ENCODE measurements around the gene ANKRD39.

Gene ANKRD39

DNA sequence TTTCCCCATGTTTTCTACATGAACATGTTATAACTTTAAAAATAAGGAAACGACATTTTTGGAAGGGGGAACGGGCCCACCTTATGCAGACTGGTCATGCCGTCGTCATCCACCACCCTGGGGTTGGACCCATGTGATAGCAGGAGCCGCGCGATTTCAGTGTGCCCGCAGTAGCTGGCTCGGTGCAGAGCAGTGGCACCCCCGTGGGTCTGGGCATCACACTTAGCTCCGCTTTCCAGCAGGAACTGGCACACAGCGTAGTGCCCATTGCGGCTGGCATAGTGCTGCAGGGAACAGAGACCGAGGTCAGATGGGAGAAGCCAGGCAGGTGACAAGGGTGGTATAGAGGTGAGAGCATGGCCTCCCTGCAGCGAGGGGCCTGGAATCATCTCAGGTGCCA, 4.5 kb downstream of the ANKRD39 start:
- DNase-seq (ENCODE audit: low read depth), result no peak

DNA sequence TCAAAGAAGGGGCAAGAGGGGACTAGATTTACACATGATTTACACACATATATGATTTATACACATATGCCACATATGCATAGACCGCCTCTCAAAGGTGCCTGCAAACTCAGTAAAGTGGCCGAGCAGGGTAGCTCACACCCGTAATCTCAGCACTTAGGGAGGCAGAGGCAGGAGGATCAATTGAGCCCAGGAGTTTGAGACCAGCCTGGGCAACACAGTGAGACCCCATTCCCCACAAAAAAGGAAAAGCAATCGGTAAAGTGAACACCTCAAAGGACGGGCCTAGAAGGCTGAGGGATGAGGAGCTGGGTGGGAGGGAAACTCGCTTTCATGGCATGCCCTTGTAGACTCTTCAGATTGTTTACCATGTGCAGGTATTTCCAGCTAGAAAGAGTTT, 5.1 kb downstream of the ANKRD39 start:
- DNase-seq (ENCODE audit: low read depth), result no peak

DNA sequence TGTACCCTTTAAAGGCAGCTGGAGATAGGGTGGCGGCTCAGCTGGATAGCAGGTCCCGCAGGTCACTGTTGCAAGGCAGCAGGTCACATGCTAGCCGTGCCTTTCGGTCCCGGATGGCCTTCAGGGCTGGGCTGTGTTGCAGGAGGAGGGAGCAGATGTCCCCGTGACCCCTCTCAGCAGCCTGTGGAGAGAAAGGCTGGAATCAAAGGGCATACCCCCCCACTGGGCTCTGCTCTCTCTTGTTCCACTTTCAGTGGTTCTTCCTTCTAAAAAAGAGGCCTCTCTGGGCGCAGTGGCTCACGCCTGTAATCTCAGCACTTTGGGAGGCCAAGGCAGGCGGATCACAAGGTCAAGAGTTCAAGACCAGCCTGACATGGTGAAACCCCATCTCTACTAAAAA, 9.6 kb downstream of the ANKRD39 start:
- DNase-seq (ENCODE audit: low read depth), result no peak

DNA sequence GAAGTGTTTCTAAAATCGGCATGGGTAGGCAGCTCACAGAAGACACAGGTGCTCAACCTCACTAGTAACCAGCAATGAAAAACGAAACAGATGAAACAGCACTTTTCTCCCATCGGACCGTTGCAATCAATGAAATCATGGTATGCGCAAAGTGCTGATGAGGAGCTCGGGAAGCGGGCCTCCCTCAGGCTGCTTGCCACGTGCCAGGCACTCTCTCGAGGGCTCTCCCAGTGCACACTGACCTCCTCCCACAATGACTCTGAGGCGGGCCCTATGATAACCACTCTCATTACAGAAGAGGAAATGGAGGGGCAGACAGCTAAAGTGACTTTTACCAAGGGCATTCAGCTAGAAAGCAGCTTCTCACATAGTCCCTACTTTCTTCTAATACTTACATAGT, 10.2 kb downstream of the ANKRD39 start:
- DNase-seq (ENCODE audit: low read depth), result no peak

DNA sequence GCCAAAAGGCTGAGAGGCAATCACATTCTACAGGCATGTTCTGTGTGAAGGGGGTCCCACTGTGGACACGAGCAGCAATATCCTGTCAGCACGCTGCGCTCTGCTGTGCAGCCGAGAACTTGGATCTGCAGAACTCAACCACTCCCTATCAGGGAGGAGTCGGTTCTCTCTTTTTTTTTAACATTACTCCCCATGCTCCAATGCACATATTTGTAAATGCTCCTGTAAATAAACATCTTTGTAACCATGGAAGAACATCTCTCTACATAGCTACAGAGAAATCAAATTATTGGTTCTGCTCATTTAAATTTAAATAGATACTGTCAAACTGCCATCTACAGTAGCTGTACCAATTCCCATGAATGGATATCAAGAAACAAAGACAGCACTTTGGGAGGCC, 11.0 kb downstream of the ANKRD39 start:
- DNase-seq (ENCODE audit: low read depth), result no peak

DNA sequence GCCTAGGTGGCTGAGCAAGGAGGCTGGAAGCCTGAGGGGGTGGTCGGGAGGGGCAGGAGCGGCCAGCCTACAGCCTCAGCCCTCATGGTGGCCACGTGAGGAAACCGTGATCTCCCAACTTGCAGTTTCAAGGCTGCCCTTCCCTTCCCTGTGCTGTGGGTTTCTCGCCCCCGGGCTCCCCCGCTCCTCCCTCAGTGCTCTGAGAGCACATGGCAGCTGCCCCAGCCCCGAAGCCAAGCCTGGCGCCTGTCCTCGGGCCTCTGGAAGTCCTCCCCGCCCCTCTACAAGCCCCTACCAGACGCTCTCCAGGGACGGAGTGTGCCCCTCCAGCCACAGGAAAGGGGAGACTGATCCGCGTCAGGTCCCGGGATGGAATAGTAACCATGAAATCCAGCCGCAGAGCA, 13.4 kb downstream of the ANKRD39 start:
- no peak for DNase-seq (ENCODE audit: low read depth)

DNA sequence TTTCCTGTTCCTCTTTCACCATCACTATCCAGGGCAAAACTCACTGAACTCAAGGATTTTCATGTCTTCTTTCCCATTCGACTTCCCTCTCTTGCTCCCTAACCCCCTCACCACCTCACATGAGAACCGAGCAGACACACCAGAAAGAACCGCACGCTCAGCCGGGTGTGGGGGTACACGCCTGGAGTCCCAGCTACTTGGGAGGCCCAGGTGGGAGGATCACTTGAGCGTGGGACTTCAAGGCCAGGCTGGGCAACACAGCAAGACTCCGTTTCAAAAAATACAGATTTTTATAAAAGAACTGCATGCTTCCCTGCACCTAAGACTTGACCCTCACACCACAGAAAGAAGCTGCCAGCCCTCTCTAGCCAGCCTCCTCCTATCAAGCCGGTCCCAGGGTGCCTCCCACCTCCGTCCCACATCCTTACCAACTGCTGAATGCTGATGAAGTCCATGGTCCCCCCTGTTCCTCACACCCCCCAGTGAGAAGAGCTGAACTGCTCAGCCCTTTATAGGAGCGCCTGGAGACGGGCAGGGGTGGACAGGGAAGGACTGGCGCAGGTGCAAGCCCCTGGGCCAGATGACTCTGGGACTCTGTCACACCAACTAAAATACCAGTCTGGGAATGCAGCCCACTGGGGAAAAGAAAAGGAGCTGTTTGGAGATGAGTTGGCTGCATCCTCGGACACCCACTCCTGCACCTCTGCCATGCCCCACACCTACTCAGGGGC, 14.1 kb downstream of the ANKRD39 start, which contains the start of gene ANKRD23:
ANKRD23 (minus strand) TSS at position 484 of the 731 bp plus-strand sequence; CDS start at position 455, 29 bp downstream.
- no peak for DNase-seq (ENCODE audit: low read depth)

DNA sequence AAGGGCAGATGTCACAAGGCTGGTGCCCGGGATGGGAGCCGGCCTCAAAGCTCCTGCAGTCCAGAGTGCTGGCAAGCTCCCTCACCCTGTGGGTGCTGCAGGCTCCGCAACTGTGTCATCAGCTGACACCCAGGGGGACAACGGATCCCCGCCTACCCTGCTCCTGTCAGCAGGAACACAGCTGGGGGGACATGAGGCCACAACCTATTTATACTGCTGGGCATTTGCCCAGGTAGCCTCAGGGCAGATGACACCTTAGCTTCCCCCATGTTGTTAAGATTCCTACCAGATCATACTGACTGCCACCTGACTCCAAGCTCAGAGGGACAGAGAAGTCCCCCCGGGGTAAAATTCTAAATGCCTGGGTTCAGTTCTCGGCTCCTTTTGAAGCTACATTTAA, 15.2 kb downstream of the ANKRD39 start:
- no peak for DNase-seq (ENCODE audit: low read depth)

DNA sequence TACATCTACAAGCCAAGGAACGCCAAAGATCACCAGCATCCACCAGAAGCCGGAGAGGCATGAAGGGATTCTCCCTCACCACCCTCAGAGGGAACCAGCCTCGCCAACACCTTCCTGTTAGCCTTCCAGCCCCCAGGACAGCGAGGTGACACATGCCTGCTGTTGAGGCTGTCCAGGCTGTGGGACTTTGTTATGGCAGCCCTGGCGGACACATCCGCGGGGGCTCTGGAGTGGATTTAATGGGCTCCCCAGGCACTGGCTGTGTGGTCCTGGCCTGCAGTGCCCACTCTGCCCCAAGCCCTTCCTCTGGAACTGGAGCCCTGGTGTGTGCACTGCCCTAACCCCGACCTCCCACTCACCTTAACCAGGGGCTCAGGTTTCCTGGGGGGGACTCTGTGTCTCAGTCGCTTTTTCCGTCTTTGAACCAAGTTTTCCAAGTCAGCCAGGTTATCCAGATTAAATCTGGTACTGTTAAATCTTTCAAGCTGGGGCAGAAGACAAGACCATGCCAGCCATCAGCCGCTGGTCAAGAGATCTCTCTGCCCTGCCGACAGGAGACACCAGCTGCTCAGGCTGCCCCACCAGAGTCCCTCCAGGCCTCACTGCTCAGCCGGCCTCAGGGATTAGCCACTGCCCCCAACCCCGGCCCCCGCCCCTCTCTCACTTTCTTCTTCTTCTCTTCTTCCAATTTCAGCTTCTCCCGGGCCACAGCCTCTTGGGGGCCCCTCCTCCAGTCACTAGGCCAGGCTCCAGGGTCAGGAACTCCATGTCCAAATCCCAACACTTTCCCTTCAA, 15.9 kb downstream of the ANKRD39 start:
- no peak for DNase-seq (ENCODE audit: low read depth)

DNA sequence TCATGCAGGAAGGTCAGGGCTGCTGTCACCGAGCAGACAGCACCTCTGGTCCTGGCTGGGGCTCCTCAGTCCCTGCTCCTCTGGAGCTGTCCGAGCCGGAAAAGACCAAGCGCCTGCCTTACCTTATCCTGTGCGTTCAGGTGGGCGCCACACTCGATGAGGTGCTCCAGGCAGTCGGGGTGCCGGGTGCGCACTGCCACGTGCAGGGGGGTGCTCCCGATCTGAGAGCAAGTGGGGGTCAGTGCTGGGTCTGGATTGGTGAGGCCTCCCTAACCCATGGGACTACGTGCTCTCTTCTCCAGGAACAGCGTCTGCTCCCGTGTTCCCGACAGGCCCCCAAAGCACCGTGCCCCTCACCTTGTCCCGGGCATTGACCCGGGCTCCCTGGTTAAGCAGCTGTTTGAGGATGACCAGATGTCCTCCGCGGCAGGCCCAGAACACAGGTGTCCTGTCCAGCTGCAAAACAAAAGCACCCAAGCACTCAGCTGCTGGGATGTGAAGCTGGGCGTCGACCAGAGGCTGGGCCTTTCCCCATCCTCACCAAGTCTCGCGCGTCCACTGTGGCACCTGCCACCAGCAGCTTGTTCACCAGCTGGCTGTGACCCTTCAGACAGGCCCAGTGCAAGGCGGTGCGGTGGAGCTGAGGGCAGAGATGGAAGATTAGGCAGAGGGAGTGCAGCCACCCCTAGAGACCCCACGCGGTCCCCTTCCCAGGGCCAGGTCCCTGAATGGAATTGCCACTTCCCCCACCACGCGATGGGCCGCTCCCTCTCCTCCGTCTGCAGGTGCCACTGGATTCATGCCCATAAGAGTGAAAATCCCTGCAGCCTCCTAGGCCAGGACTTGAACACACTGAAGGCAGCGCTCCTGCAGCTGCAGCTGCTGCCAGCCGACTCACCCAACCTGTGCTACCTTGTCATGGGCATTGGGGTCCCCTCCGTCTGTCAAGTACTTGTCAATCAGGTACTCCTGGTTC, 17.7 kb downstream of the ANKRD39 start:
- no peak for DNase-seq (ENCODE audit: low read depth)

DNA sequence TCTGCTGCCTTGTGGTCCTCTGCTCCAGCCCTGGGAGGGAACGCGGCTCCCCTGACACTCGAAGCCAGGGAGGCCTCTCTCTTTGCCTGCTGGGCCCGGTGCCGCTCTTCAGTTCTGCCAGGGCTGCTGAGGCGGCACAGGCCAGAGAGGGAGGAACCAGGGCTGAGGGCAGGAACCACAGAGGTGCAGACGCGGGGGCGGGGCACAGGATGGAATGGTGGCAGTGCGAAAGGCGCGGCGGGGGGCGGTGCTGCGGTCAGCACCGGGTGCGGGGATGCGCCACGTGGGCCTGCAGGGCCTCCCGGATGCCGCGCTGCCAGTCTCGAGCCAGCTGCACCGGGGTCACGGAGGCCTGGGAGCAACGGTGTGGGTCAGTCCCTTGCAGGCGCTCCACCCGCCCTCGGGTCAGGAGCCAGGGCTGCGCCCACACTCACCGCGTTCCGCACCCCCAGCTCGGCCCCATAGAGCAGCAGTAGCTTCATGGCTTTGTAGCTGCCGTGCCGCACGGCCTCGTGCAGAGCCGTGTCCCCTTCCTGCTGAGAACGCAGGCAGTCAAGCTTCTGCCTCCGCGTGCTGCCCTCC, 18.4 kb downstream of the ANKRD39 start:
- DNase-seq (ENCODE audit: low read depth), result peak; percentile 71

DNA sequence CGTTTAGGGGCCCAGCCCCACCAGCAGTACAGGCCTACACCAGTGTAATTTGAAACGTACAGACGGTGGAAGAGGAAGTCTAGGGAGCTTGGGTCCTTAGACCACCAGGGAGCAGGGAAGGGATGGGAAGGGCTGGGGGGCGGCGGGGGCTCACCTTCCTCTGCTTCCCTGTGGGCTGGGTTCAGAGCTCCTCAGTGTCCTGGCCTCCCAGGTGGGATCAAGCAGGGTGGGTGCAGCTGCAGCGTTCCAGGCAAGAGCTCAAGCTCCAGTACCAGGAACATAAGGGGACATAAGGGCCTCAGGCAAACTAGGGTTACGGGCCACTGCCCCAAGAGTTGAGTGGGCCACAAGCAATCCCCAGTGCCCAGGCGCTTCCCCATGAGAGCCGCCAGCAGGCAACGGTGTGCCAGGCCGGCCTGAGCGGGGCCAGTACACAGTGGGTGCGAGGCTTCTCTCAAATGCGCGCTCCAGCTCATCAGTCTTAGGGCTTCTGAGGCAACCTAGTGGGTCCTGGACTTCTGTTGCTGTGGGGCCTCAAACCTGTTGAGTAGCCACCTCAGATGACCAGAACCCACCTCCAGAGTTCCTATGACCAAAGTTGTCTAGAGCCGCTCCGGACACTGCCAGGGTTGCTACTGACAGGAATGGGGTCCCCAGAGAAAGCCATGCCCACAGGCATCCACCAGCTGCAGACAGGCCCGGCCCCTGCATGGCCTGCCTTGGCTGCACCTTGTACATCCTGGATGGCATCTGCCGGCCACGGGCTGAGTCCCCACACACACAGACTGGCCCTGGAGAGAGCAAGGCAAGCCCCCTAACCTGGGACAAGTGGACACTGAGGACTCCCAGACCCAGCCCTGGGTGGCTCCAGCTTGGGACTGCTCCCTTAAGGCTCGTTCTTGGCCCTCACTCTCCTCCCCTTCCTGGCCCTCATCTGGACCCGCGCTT, 19.2 kb downstream of the ANKRD39 start:
- DNase-seq (ENCODE audit: low read depth), result no peak

DNA sequence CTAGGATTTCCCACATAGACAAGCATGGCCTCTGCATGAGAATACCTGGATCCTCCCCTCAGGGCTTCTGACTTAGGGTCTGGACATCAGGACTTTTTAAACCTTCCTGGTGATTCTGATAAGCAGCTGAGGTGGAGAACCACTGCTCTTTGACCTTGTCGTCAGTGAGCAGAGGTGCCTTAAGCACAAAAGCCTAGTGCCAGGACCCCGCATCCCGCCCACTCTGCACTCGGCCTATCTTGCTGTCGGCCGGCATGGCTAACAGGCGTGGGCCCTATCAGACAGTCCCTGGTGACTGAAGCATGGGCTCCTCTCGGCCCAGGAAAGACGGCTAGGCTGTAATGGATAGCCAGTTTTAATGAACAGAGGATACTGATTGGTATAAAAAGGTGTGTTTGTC, 20.2 kb downstream of the ANKRD39 start:
- no peak for DNase-seq (ENCODE audit: low read depth)

DNA sequence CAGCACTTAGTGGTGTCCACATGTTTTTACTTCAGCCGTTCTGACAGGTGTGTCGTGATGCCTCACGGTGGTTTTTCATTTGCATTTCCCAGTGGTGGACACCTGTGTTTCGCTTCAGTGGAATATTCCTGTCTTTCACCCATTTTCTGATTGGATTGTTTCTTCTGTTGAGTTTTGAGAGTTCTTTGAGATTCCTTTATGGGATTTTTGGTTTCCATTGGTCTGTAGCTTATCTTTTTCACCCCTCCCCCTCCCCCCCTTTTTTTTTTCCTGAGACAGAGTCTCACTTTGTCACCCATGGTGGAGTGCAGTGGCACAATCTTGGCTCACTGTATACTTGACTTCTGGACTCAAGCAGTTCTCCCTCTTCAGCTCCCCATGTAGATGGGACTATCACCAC, 22.0 kb downstream of the ANKRD39 start:
- DNase-seq (ENCODE audit: low read depth), result no peak

DNA sequence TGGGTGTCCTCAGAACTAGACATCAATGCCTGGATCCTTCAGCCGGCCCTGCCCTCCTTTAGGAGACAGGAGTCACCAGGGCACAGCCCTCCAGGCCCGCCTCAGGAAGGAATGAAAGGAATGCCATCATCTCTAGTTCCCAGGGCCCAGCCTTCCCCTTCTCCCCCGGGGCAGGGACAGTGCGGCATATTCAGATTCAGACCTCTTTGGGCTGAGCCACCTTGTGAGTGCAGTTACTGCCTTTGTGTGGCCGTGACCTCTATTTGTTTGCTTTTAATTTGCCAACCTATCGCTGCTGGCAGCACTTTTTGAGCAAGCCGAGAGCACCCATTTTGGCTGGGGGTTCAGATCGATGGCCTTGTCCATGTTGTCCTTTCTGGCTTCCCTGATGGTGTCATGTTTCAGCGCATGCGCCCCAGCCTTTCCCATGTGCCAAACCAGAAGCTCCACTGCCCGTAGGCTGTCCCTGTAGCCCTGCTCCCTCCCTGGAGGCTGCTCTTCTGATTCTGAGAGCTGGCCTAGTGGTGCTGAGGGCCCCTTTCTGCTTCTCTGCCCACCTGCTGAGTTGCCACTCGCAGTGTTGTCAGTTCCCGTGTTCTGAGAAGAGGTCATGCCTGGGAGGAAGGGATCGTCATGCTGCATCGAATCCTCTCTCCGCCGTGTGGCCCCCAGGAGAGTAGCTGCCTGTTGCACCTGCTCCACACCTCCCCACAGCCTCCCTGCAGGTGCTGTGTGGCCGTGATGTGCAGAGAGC, 24.9 kb downstream of the ANKRD39 start:
- no peak for DNase-seq (ENCODE audit: low read depth)

DNA sequence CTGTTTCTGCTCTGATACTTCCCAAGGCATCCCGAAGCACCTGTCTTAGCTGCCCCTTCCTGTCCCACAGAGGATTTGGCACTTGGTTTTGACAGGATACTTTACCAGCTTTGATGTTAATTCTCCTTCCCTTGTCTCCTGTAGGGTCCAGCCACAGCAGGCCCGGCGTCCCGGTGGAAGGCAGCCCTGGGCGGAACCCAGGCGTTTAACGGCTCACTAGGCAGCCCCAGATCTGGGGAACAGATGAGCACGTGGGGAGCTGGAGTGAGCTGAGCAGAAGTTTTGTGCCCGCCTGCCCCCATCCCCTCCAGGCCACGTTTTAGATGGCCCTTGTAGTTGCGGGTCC, 25.4 kb downstream of the ANKRD39 start:
- no peak for DNase-seq (ENCODE audit: low read depth)

DNA sequence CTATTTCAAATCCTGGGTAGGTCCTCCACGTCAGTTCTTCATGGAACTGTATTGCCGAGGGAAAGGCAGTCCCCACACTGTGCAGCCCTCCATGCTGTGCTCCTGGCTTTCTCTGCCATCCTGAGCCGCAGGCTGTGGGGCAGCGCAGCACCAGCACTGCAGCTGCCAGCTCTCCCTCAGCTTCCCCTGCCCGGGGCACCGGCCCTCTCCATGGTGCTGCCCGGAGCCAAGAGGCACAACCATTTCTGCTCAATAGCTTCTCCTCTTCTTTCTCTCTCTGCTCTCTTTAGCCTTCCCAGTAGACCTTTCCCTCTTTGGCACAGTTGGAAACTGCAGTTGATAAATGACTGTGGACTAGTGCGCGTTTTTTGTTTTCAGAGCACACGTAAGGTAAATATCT, 26.1 kb downstream of the ANKRD39 start:
- DNase-seq (ENCODE audit: low read depth), result no peak

DNA sequence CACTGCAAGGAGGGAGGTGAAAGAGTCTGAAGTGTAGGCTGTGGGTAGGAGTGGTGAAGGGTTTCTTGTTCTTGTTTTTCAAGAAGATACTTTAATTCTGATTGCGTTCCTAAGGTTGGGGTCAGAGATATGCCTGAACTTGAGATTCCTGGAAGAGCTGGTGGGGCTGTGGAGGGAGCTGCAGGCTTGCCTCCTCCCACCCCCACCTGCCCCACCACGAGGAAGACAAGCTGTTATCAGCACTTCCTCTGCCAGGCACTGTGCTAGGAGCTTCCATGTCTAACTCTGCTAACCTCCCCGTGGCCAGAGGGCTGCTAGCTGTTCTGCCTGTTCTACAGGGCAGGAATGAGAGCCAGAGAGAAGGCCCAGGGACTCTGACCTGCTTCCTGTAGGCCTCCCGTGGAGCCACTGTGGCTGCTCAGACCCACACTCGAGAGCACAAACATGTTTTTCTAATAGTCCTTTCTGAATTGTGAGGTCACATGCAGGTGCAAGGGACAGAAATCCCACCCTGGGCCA, 27.7 kb downstream of the ANKRD39 start:
- no peak for DNase-seq (ENCODE audit: low read depth)

DNA sequence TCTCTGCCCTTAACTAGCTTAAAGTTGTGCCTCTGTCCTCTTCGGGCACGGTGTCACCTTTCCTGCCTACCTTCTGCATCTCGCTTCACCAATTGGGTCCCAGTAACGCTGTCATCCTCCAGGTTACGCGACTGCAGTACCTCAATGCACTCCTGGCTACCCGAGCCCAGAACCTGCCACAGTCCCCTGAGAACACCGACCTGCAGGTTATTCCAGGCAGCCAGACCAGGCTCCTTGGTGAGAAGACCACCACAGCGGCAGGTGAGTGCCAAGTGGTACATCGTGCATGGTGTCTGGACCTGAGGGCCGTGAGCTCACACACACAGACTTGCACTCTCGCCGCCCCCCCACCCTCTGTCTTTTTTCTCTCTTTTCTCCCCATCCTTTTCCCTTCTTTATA, 28.9 kb downstream of the ANKRD39 start:
- no peak for DNase-seq (ENCODE audit: low read depth)

DNA sequence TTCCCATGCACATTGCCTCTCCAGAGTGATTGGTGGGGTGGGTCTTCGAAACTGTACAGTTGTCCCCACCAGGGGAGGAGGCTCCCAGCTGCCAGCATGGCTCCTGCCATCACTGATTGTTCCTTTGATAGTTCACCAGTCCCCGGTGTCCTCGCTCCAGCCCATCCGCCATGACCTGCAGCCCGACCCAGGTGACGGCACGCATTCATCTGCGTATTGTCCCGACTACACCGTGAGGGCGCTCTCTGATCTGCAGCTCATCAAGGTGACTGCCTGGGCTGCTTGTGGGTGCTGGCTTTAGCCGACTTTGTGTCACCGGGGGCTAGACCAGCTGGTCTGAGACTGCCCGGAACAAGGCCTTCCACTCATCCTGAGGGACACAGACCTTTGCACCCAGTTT, 29.4 kb downstream of the ANKRD39 start:
- DNase-seq (ENCODE audit: low read depth), result no peak
